ENCODE measurements around the gene DHRSX.
"Not testable (repeated sequence)": the region's sequence is repeated elsewhere in the genome, so short reads cannot be mapped to it uniquely, and the experiment has no call there.

The DHRSX gene

GRCh38 chrX:2318371-2318770, 182.4 kb downstream of the DHRSX start:
- DNase-seq (ENCODE audit: low read depth, low spot score), result no peak

- DNase-seq (ENCODE audit: low read depth, low spot score), result no peak
These were observed 183.2 kb downstream of the DHRSX start for GRCh38 chrX:2317527-2318055.

DNA sequence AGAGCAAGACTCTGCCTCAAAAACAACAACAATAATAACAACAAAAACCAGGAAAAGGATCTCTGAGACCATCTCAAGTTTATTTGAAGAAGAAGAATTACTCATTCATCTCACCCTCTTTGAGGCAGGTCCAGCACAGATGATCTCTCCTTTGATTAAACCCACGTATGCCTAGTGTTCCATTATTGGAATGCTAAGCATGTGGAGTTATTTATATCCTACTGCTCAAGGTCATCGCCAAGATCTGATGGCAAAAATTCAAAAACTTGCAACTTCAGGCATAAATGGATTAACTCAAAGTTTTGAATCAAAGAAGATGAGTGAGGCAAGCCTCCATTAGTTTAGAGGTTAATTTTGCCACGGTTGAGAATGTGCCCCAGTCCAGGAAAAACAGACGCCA, 184.2 kb downstream of the DHRSX start:
- DNase-seq (ENCODE audit: low read depth, low spot score), result no peak

- DNase-seq (ENCODE audit: low read depth, low spot score), result no peak
These were observed 185.3 kb downstream of the DHRSX start for GRCh38 chrX:2315434-2315833.

GRCh38 chrX:2314831-2315365, 185.9 kb downstream of the DHRSX start:
- DNase-seq (ENCODE audit: low read depth, low spot score), result no peak

DNA sequence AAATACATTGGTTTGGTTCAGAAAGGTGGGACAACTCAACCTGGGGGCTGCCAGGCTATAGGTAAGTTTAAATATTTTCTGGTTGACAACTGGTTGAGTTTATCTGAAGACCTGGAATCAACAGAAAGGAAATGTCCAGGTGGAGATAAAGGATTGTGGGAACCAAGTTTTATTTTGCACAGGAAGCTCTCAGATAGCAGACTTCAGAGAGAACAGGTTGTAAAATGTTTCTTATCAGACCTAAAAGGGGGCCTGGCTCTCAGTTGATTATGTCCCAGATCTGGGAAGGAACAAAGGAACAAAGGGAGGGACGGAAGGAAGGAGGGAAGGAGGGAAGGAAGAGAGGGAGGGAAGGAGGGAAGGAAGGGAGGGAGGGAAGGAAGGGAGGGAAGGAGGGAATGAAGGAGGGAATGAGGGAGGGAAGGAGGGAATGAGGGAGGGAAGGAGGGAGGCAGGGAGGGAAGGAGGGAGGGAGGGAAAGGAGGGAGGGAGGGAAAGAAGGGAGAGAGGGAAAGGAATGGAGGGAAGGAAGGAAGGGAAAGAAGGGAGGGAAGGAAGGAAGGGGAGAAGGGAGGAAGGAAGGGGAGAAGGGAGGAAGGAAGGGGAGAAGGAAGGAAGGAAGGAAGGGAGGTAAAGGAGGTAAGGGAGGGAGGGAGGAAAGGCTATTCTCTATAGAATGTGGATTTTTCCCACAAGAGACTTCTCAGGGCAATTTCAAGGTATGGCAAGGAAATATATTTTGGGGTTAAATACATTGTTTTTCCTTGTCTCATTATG, 186.7 kb downstream of the DHRSX start:
- DNase-seq (ENCODE audit: low read depth, low spot score), result no peak

GRCh38 chrX:2312061-2312591, 188.7 kb downstream of the DHRSX start:
- DNase-seq (ENCODE audit: low read depth, low spot score), result not testable (repeated sequence)

GRCh38 chrX:2311501-2311900, 189.3 kb downstream of the DHRSX start:
- no peak for DNase-seq (ENCODE audit: low read depth, low spot score)

- DNase-seq (ENCODE audit: low read depth, low spot score), result no peak
These were observed 198.9 kb downstream of the DHRSX start for GRCh38 chrX:2301901-2302300.

DNA sequence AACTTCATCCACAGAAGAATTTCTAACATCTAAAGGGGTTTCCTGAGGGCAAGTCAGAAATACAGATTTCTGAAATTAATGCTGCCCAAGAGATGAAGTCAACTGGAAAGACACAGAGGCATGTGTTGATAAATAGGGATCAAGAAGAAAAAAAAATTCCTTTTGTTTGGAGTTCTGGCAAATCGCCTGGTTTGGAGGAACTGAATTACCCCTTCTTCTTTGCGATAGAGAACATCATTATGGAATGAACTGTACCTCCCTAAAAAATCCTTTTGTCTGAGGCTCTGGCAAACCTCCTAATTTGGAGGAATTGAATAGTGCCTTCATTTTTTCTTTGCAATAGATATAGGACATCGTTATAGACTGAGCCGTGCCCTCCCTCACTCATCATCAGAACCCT, 200.9 kb downstream of the DHRSX start:
- DNase-seq (ENCODE audit: low read depth, low spot score), result no peak

DNA sequence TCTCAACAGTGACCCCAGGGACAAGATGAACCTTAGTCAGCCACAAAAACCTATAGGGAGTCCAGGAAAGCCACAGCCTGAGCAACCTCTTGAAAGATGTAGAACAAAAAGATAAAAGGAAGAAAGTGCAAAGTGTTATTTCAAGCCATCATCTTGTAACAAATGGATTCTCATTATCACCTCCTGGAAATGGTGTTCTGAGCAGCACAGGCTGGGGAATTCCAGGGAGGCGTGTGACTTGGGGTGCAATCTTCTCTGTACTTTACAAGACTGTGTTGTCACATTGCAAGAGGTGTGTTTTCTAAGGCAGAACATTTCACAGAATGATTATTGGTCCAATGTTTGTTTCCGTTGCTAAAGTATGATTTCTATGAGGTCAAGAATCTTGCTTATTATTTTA, 214.0 kb downstream of the DHRSX start:
- no peak for DNase-seq (ENCODE audit: low read depth, low spot score)

DNA sequence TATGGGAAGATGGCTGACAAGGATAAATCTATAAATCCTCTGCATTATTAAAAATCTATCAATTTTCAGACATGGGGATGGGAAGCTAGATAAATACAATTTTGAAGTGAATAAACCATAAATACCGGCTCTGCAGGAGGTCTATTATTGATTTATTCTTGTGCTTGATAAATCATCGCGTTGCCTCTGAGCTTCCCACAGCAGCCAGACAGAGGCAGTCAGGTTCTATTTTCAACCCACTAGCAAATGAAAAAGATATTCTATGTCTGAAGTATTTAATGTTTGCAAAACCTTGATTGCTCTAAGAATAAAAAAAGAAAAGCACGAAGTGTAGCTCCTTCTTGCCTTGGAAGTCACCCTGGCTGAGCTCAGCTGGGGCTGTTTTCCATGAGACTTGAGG, 216.2 kb downstream of the DHRSX start:
- DNase-seq (ENCODE audit: low read depth, low spot score), result no peak

GRCh38 chrX:2284133-2284532, 216.6 kb downstream of the DHRSX start:
- no peak for DNase-seq (ENCODE audit: low read depth, low spot score)

- no peak for DNase-seq (ENCODE audit: low read depth, low spot score)
These were observed 217.5 kb downstream of the DHRSX start for GRCh38 chrX:2283111-2283859.

DNA sequence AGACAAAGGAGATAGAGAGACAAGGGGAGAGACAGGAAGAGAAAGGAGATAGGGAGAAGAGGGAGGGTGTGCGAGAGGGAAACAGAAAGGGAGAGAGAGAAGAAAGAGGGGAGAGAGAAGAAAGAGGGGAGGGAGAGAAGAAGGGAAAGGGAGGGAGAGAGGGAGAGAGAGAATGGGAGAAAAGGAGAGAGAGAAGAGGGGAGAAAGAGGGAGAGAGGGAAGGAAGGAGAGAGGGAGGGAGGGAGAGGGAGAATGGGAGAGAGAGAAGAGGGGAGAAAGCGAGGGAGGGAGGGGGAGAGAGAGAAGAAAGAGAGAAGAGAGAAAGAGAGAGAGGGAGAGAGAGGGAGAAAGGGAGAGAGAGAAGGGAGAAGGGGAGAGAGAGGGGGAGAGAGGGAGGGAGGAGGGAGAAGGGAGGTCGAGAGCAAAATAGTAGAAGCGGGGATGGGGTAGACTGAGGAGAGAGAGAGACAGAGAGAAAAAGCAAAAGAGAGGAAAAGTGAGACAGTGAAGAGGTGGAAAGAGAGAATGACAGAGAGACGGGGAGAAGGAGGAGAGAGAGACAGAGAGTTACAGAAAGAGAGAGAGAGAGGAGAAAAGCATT, 218.2 kb downstream of the DHRSX start:
- no peak for DNase-seq (ENCODE audit: low read depth, low spot score)

DNA sequence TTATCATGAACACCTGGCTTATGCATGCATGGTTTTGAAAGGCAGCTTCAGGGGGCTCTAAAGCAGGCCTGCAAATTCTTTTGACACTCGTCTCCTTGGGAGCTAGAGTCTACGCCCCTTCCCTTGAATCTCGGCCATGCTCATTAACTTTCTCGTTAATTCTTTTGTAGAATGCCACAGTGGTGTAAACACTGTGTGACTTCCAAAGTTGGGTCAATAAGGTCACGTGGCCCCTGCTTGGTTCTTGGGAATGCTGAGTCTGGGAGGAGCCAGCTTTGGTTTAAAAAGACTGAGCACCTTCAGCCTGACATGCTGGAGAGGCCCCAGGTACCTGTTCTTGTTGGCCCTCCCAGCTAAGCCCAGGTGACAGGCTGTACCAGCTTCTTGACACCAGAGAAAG, 228.4 kb downstream of the DHRSX start:
- DNase-seq (ENCODE audit: low read depth, low spot score), result no peak

GRCh38 chrX:2271595-2271994, 229.2 kb downstream of the DHRSX start:
- DNase-seq (ENCODE audit: low read depth, low spot score), result not testable (repeated sequence)

DNA sequence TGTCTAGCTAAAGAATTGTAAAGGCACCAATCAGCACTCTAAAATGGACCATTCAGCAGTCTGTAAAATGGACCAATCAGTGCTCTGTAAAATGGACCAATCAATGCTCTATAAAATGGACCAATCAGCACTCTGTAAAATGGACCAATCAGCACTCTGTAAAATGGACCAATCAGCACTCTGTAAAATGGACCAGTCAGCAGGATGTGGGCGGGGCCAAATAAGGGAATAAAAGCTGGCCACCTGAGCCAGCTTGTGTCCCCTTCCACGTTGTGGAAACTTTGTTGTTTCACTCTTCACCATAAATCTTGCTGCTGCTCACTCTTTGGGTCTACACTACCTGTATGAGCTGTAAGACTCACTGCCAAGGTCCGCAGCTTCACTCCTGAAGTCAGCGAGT, 230.0 kb downstream of the DHRSX start:
- not testable (repeated sequence) for DNase-seq (ENCODE audit: low read depth, low spot score)

- DNase-seq (ENCODE audit: low read depth, low spot score), result no peak
These were observed 232.9 kb downstream of the DHRSX start for GRCh38 chrX:2267890-2268289.

- DNase-seq (ENCODE audit: low read depth, low spot score), result no peak
These were observed 234.1 kb downstream of the DHRSX start for GRCh38 chrX:2266445-2267349.

Measured in smooth muscle cell of the brain vasculature (primary cell).